Suppressor macrophage treated with lipopolysaccharide for 1 hour (primary cell): ENCODE results near the gene METAP2.

Source experiments
- DNase-seq, 3 donors: peaks; one replicate each; pipeline ENCODE4 v3.0.0-alpha.2; 2020 to 2022

METAP2 gene

GRCh38 chr12:95516757-95517156 lies 42.8 kb downstream of the METAP2 start:
- no peak for DNase-seq

GRCh38 chr12:95517246-95517645 lies 43.3 kb downstream of the METAP2 start:
- no peak for DNase-seq

- no peak for DNase-seq
Observed at GRCh38 chr12:95518944-95519343, 45.0 kb downstream of the METAP2 start.

- DNase-seq: no peak
Observed at GRCh38 chr12:95520816-95521215, 46.9 kb downstream of the METAP2 start.

GRCh38 chr12:95522692-95523091 lies 48.7 kb downstream of the METAP2 start:
- no peak for DNase-seq

GRCh38 chr12:95528431-95528830 lies 54.5 kb downstream of the METAP2 start:
- no peak for DNase-seq

GRCh38 chr12:95529693-95530225 lies 55.8 kb downstream of the METAP2 start:
- no peak for DNase-seq

GRCh38 chr12:95532851-95533250 lies 58.9 kb downstream of the METAP2 start:
- no peak for DNase-seq

GRCh38 chr12:95533985-95534384 lies 60.0 kb downstream of the METAP2 start:
- no peak for DNase-seq

- no peak for DNase-seq
Observed at GRCh38 chr12:95538006-95538405, 64.1 kb downstream of the METAP2 start.

GRCh38 chr12:95538656-95539055 lies 64.7 kb downstream of the METAP2 start:
- DNase-seq: no peak

- no peak for DNase-seq
Observed at GRCh38 chr12:95541436-95541835, 67.5 kb downstream of the METAP2 start.

GRCh38 chr12:95543305-95543704 lies 69.4 kb downstream of the METAP2 start:
- DNase-seq: no peak

- DNase-seq: no peak
Observed at GRCh38 chr12:95544756-95545155, 70.8 kb downstream of the METAP2 start.

GRCh38 chr12:95545303-95545702 lies 71.4 kb downstream of the METAP2 start:
- no peak for DNase-seq

- no peak for DNase-seq
Observed at GRCh38 chr12:95545731-95546490, 72.0 kb downstream of the METAP2 start.

GRCh38 chr12:95546491-95546813 lies 72.5 kb downstream of the METAP2 start:
- DNase-seq: no peak

GRCh38 chr12:95547522-95548055 lies 73.6 kb downstream of the METAP2 start:
- DNase-seq: no peak

- peak in 1 of 3 donors; percentile 31 for DNase-seq
Observed at GRCh38 chr12:95548056-95548538, 74.1 kb downstream of the METAP2 start.

GRCh38 chr12:95548539-95549391 lies 74.8 kb downstream of the METAP2 start:
- DNase-seq: peak; percentile 31 to 66 (median 44)

GRCh38 chr12:95549392-95550084 lies 75.6 kb downstream of the METAP2 start:
- DNase-seq: no peak

- DNase-seq: no peak
Observed at GRCh38 chr12:95551305-95551704, 77.4 kb downstream of the METAP2 start, which contains the start of gene USP44. TSS of gene USP44 (minus strand) at chr12:95551476. CDS start at chr12:95534256, 17,220 bp downstream.
